ENCODE data around the gene CELA2A.

GRCh38 chr1:15513192-15513591 lies 56.7 kb downstream of the CELA2A start:
- TF ChIP-seq, protein P1, sequence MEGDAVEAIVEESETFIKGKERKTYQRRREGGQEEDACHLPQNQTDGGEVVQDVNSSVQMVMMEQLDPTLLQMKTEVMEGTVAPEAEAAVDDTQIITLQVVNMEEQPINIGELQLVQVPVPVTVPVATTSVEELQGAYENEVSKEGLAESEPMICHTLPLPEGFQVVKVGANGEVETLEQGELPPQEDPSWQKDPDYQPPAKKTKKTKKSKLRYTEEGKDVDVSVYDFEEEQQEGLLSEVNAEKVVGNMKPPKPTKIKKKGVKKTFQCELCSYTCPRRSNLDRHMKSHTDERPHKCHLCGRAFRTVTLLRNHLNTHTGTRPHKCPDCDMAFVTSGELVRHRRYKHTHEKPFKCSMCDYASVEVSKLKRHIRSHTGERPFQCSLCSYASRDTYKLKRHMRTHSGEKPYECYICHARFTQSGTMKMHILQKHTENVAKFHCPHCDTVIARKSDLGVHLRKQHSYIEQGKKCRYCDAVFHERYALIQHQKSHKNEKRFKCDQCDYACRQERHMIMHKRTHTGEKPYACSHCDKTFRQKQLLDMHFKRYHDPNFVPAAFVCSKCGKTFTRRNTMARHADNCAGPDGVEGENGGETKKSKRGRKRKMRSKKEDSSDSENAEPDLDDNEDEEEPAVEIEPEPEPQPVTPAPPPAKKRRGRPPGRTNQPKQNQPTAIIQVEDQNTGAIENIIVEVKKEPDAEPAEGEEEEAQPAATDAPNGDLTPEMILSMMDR (conservative IDR thresholded peaks at IDR 0.05 in 1 of 2, IDR thresholded peaks at IDR 0.05 in 1 of 2; ENCODE audit: extremely low read depth in 1 of 2, insufficient read depth in 1 of 2, low read depth in 1 of 2, low read length in 2 of 2), result no peak
- no peak for TF ChIP-seq EZH2 (IDR thresholded peaks at IDR 0.05; ENCODE audit: borderline replicate concordance, low read length)
